ENCODE measurements around the gene DERL2. TPM values are rescaled to one million over a fixed set of nuclear protein-coding genes. Genes with fewer than 3 reads are reported as not detected.
A peak's percentile ranks its signal among the peaks of the same experiment; 100 is the strongest.

The DERL2 gene
- total and polyA plus RNA-seq, 9 of the 15 experiments (the other 6 are each of a cell fraction or from before 2014, with no cell fraction given) = 11.5 to 105 (median 30.7) TPM

- TF ChIP-seq, protein P1, sequence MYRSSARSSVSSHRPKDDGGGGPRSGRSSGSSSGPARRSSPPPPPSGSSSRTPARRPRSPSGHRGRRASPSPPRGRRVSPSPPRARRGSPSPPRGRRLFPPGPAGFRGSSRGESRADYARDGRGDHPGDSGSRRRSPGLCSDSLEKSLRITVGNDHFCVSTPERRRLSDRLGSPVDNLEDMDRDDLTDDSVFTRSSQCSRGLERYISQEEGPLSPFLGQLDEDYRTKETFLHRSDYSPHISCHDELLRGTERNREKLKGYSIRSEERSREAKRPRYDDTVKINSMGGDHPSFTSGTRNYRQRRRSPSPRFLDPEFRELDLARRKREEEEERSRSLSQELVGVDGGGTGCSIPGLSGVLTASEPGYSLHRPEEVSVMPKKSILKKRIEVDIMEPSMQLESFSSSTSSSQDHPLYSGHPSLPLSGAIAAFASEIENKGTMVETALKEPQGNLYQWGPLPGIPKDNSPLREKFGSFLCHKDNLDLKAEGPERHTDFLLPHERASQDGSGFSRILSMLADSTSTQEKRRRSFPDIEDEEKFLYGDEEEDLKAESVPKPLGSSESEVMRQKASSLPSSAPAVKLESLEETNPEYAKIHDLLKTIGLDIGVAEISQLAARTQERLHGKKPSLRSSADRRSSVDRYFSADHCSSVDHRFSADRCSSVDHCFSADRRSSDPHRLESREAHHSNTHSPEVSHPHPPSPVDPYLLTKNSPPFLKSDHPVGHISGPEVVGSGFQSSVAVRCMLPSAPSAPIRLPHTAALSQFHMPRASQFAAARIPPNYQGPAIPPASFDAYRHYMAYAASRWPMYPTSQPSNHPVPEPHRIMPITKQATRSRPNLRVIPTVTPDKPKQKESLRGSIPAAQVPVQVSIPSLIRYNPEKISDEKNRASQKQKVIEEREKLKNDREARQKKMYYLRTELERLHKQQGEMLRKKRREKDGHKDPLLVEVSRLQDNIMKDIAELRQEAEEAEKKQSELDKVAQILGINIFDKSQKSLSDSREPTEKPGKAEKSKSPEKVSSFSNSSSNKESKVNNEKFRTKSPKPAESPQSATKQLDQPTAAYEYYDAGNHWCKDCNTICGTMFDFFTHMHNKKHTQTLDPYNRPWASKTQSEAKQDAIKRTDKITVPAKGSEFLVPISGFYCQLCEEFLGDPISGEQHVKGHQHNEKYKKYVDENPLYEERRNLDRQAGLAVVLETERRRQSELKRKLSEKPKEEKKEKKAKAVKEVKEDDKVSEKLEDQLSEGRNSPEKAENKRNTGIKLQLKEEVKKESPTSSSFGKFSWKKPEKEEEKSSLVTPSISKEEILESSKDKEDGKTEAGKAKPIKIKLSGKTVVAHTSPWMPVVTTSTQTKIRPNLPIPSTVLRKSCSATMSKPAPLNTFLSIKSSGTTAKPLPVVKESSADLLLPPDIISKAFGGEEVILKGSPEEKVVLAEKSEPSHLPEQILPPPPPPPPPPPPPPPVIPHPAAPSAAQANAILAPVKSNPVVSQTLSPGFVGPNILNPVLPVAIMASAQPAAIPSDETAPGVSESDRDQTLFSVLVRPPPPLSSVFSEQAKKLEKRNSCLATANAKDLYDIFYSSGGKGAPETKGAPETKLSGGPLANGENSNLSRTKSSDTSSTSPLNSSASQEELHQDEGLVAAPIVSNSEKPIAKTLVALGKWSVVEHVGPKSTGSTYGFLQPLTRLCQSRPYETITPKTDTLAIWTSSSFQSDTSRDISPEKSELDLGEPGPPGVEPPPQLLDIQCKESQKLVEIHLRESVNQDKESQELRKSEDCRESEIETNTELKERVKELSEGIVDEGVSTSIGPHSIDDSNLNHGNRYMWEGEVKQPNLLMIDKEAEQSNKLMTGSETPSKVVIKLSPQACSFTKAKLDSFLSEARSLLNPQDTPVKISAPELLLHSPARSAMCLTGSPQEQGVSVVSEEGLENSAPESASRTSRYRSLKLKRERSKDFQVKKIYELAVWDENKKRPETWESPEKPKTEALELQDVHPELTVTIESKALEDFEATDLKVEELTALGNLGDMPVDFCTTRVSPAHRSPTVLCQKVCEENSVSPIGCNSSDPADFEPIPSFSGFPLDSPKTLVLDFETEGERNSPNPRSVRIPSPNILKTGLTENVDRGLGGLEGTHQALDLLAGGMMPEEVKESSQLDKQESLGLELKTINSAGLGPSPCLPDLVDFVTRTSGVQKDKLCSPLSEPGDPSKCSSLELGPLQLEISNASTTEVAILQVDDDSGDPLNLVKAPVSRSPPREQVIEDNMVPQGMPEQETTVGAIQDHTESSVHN (IDR thresholded peaks at IDR 0.05; ENCODE audit: borderline replicate concordance in 1 of 2, low read depth in 1 of 2) = peak in 1 of 2 experiments; percentile 73; a peak in 2 of 4 replicates
- no peak for TF ChIP-seq FOXA1 (IDR thresholded peaks at IDR 0.05; ENCODE audit: borderline replicate concordance)
- TF ChIP-seq JUNB (CRISPR knock-in tag; conservative IDR thresholded peaks at IDR 0.05) = peak; percentile 76; the same call in 1 of the 2 replicates
- no peak for TF ChIP-seq PTTG1 (tag; IDR thresholded peaks at IDR 0.05; ENCODE audit: low read depth)
- no peak for TF ChIP-seq RHOXF2B (CRISPR knock-in tag; conservative IDR thresholded peaks at IDR 0.05)
- peak; percentile 99 for TF ChIP-seq MEIS2 (IDR thresholded peaks at IDR 0.05; ENCODE audit: partially characterized antibody)
- TF ChIP-seq MCM3 (IDR thresholded peaks at IDR 0.05) = no peak
- no peak for TF ChIP-seq SRSF7 (optimal IDR thresholded peaks at IDR 0.05; ENCODE audit: low read depth, low read length)
- no peak for TF ChIP-seq PRPF4 (IDR thresholded peaks at IDR 0.05; ENCODE audit: insufficient read depth, low read depth, low read length, poor library complexity, severe bottlenecking)
- peak; percentile 61; the same call in 1 of the 2 replicates for TF ChIP-seq ZNF316 (IDR thresholded peaks at IDR 0.05)
- TF ChIP-seq MLX (CRISPR knock-in tag; conservative IDR thresholded peaks at IDR 0.05) = no peak
- no peak for TF ChIP-seq THRB (CRISPR knock-in tag; conservative IDR thresholded peaks at IDR 0.05)
- no peak for TF ChIP-seq WHSC1 (IDR thresholded peaks at IDR 0.05; ENCODE audit: low read length)
- peak; percentile 95 for TF ChIP-seq TFAP4 (CRISPR knock-in tag; IDR thresholded peaks at IDR 0.05; ENCODE audit: borderline replicate concordance)
- peak; percentile 49 for TF ChIP-seq TAF9B (IDR thresholded peaks at IDR 0.05; ENCODE audit: partially characterized antibody)
- no peak for TF ChIP-seq BHLHE40 (IDR thresholded peaks at IDR 0.05; ENCODE audit: low read length)
- TF ChIP-seq ZNF140 (CRISPR knock-in tag; IDR thresholded peaks at IDR 0.05) = no peak
Observed at GRCh38 chr17:5526821-5527598, 41.0 kb upstream of the DERL2 start (continued).
